SKM-1 (cell line): ENCODE data around the gene DNASE2.
"Not testable (repeated sequence)": the region's sequence is repeated elsewhere in the genome, so short reads cannot be mapped to it uniquely, and the experiment has no call there.

Source experiments
- DNase-seq: peaks from one replicate; lab custom pipeline; 2025; ENCODE audit not compliant: unreplicated experiment; lab: John Stamatoyannopoulos, UW

The DNASE2 gene, protein sequence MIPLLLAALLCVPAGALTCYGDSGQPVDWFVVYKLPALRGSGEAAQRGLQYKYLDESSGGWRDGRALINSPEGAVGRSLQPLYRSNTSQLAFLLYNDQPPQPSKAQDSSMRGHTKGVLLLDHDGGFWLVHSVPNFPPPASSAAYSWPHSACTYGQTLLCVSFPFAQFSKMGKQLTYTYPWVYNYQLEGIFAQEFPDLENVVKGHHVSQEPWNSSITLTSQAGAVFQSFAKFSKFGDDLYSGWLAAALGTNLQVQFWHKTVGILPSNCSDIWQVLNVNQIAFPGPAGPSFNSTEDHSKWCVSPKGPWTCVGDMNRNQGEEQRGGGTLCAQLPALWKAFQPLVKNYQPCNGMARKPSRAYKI

DNA sequence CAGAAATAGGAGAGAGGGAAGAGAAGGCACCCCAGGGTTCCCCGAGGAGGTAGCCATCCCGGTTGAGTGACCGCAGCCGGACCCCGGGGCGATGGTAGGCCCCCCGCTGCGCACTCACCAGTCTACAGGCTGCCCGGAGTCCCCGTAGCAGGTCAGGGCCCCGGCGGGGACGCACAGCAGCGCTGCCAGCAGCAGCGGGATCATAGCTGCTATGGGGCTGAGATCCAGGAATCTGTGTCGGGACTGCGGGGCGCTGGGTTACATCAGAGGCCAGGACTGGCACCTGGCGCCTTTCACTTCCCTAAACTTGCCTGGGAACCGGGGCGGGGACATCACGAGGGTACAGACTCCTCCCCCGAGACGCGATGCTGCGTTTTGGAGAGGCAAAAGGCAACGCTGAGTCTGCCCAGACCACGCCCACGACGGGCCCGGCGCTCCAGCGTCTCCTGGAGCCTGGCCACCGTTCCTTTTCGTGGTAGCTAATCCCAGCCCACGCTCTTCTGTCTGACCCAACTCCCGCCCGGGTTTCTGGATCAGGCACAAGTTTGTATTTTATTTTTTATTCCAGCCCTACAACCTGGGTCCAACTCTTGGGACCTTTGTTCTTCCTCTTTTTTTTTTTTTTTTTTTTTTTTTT lies at the start of gene DNASE2:
Gene DNASE2 (minus strand): TSS at position 278 of the 637 bp plus-strand sequence. CDS start 74 bp downstream, at position 204.
- DNase-seq: peak; percentile 91

DNA sequence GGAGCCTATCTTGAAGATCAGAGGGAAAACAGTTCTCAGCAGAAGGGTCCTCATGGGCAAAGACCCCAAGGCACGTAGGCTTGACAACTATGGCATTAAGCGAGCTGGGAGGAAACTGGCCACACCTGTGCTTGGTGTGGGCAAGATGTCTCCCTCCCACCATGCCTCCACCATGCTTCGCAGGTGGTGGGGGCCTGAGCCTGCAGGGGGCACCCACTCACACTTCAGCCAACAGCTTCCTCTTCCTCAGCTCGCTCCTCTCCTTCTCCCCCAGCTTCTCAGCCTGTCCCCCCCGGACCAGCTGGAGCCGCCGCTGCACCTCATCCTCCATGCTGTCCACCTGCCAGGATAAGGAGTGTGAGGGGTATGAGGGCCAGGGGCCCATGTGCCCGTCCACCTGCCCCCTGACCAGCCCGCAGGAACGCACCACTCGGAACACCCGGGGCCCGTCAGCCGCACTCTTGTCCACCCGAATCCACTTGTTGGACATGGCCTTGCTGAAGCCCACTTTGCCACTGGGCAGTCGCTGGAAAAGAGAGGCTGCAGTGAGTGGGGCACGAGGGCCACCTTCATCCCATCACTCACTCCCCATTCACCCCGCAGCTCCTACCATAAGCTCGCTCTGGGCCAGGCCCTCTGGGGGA lies 48.9 kb upstream of the DNASE2 start:
- no peak for DNase-seq

DNA sequence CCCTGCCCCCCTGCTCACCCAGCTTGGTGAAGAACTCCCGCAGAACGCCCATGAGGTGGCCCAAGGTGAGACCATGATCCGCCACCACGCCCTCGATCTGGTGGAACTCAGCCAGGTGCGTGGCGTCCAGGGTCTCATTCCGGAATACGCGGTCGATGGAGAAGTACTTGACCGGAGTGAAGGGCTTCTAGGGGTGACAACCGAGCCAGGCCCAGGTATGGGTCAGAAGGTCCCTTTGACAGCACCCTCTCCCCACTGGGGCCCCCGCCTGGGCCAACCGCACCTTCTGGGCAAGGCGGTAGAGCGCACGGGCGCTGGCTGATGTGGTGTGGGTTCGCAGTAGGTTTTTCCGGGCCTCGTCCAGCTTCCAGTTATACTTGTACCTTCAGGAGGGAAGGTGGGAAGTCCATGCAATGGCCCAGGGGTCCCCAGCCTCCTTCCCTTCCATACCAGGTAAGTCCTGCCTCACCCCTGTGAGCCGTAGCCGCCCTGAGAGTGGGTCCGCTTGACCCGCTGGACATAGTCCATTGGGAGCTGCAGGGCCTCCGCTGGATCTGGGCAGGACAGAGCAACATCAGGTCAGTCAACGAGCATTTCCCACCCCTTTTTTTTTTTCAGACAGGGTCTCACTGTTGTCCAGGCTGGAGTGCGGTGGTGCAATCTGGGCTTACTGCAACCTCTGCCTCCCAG lies 43.5 kb upstream of the DNASE2 start:
- DNase-seq: no peak

DNA sequence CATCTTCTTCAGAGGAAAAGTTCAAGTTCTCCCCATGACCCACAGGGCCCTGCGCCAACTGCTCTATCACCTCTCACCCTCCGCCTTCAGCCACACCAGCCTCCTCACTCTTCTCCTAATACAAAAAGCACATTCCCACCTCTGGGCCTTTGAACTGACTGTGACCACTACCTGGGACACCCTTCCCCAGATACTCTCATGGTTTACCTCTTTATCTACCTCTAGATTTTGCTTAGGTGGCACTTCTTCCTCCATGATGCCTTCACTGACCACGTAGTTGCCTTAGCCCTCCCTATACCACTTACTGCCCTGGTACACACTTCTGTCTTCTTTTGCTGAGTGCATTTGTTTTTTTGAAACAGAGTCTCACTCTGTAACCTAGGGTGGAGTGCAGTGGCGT lies 41.7 kb upstream of the DNASE2 start:
- no peak for DNase-seq

DNA sequence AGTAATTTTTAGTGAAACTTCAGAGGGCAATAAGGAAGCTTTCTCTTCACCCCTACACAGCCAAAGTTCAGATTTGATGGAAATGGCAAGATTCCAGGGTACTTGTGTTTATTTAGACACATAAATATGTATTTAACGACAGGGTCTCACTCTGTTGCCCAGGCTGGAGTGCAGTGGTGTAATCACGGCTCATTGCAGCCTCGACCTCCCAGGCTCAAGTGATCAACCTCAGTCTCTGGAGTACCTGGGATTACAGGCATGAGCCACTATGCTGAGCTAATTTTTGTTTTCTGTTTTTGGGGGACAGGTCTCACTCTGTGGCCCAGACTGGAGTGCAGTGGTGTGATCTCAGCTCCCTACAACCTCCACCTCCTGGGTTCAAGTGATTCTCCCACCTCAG lies 39.8 kb upstream of the DNASE2 start:
- no peak for DNase-seq

DNA sequence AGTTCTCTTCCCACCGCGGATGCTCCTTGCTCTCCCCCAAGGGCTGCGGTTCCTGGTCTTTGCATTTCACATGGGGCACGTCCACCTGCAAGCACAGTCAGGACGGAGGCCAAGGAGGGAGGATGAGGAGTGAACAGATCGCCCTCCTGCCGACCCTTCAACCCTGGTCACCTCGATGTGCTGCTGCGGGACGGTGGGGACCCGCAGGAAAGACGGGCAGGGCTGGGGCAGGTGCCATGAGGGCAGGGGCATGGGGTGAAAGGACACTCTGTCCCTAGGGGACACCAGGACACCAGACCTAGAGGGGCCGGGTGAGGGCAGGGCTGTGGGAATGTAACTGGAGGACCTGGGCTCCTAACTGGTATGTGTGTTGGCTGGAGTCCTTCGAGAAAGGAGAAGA lies 37.0 kb upstream of the DNASE2 start:
- DNase-seq: no peak

DNA sequence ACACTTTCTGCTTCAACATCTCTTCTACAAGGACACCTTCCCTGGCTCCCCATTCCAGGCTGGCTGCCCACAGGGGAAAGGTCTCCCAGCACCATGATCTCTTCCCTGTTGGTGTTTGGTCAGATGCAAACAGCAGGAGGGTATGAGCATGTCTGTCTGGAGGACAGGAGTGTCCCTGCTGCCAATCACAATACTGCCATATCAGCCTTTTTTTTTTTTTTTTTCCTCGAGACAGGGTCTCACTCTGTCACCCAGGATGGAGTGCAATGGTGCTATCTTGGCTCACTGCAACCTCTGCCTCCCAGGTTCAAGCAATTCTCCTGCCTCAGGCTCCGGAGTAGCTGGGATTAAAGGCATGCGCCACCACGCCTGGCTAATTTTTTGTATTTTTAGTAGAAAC lies 34.6 kb upstream of the DNASE2 start:
- not testable (repeated sequence) for DNase-seq

DNA sequence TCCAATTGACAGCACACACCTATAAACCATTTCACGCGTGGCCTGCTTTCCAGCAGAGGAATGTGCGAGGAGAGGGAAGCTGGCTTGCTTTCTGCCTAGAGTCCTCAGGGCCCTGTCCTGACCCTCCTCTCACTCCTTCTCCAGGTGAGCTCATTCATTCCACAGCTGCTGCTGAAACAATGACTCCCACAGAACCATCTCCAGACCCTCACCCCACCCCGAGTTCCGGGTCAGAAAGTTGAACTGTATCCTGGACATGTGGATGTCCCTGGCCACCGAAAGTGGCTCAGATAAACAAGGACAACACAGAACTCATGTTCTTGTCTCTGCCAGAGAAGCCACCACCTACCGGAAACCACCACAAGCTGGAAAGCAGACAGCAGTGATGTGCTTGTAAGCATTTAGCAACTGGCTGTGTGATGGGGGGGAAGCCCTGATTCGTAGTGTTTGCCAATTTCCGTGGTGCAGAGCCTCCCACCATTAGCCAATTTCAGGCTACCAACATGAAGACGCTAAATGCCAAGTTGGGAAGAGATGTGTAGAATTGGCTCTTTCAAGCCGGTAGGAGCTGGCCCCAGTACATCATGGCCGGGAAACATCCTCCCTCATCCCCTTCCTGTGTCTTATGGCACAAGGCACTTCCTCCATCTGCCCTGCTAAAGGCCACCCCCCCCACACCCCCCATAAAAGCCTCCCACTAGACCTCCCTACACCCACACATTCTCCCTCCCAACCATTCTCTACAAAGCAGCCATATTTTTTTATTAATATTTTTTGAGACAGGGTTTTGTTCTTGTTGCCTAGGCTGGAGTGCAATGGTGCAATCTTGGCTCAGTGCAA lies 32.8 kb upstream of the DNASE2 start:
- peak; percentile 59 for DNase-seq

DNA sequence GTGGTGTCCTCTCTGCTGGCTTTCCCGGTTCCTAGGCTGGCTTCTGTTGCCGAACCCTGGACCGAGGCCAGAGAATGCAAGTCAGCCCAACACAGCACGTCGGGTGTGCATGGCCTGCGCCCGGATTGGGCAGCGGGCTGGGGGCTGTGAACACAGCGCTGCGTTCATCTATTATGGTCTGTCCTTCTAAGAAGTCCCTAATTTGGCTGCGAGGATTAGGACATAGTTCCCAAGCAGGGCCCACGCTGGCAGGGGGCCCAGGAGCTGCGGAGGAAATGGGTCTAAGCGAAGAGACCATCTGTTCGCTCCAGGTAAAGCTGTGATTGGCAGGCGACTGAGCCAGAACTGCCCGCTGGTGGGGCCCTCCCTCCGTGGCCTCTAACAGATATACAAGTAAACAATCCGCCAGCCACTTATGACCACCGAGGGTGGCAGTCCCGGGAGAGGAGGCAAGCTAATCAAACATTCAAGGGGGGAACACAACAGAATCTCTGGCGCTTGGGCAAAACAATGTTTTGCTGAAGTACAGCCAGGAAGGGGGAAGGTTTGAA lies 31.8 kb upstream of the DNASE2 start:
- no peak for DNase-seq

DNA sequence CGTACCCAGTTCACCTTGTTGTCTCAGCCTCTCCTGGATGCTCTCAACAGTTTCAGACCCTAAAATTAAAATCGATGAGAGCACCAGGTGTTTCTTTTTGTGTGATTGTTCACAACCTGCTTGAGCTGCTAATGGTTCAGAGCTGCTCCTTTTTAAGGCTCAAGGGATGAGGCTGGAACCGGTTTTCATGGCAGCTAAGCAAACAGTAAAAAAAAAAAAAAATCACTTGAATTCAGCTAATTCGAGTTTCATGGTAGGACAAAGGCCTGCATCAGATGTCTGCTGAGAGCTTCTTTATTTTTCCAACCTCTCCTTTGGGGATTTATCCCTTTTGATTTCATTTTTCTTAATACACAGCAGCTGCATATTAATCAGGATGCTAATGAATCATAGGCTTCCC lies 31.3 kb upstream of the DNASE2 start:
- no peak for DNase-seq

DNA sequence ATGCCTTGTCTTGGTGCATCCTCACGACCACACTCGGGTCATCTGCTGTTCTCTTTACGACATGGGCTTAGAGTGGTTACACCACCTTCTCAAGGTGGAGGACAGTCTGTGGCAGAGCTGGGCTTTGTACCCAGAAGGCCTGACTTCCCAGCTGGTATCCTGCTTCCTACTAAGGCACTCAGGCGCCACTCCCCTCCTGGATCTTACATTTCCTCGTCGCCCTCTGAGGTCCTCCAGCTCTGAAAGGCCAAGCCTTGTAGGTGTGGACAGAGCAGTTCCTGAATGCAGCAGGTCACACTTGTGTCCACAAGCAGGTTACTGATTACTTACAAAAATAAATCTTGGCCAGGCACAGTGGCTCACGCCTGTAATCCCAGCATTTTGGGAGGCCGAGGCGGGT lies 25.9 kb upstream of the DNASE2 start:
- no peak for DNase-seq

DNA sequence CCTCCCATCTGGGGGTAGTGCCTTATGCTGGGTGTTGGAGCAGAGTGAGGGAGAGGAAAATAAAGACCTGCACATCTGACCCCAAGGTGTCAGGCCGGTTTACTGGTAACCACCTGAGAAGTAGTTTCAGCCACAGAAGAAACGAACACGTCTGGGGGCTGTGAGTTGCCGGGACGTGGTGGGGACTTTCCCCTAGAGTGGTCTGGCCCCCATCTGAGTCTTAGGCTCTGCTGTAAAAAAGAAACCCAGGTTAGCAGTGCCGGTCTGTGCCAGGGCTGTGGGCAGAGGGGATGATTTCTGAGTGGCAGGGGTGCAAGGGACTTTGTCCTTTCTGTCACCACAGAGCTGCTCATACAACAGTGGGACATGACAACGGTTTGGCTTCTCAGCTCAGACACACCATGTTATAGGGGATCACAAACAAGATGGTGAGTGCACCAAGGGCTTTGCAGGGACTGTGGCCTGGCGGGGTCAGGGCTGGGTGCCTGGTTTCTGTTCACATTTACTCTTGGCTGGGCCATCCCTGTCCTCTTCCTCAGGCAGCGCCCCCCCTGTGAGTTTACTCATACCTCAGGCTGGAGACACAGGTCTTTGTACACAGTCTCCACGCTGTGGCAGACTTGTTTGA lies 18.8 kb upstream of the DNASE2 start:
- no peak for DNase-seq

DNA sequence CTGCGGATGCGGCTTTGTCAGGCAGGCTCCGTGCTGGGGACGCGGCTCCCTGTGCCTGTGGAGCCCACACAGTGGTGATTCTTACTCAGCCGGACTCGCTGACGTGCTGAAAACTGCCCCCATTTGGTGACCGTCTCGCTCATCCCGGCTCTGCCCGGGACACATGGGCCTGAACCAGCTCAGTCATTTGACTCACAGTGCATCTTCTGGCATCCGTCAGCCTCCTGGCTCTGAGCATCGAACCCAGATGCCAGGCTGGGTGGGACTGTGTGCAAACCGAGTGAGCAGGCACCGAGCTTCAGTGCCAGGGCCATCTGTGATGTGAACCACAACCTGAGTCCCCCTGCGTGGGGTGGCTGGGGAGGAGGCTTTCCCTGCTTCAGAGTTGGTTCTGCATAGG lies 15.2 kb upstream of the DNASE2 start:
- DNase-seq: no peak

DNA sequence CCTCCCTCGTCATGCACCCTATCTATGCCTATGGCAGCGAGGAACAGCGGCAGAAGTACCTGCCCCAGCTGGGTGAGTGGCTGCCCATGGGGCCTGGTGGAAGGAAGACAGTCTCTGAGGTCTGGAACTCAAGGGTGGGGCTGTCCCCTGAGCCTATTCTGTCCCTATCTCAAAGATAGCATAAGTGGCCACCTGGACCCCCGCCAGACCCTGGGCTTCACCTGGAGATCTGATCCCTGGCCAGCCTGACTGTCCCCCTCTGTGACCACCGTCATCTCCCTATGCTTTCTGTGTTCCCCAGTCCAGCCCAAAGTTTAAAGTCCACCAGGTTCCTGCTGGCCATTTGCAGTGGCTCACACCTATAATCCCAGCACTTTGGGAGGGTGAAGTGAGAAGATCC lies 12.3 kb upstream of the DNASE2 start:
- DNase-seq: no peak

DNA sequence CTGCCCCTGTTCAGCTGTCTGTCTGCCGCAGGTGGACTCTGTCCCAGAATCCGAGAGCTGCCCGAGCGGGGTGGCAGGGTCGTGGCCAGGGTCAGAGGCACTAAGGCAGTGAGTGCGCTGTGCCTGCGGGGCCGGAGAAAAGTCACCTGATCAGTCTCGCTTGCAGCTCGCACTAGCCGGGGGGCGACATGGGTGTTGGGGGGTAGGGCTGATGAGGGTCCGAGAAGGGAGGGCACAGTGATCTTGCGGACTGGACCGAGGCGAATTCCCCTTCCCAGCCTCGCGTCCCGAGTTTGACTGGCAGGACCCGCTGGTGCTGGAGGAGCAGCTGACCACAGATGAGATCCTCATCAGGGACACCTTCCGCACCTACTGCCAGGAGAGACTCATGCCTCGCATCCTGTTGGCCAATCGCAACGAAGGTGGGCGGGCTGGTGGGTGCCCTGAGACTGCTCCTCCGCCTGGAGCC lies 10.3 kb upstream of the DNASE2 start:
- no peak for DNase-seq

DNA sequence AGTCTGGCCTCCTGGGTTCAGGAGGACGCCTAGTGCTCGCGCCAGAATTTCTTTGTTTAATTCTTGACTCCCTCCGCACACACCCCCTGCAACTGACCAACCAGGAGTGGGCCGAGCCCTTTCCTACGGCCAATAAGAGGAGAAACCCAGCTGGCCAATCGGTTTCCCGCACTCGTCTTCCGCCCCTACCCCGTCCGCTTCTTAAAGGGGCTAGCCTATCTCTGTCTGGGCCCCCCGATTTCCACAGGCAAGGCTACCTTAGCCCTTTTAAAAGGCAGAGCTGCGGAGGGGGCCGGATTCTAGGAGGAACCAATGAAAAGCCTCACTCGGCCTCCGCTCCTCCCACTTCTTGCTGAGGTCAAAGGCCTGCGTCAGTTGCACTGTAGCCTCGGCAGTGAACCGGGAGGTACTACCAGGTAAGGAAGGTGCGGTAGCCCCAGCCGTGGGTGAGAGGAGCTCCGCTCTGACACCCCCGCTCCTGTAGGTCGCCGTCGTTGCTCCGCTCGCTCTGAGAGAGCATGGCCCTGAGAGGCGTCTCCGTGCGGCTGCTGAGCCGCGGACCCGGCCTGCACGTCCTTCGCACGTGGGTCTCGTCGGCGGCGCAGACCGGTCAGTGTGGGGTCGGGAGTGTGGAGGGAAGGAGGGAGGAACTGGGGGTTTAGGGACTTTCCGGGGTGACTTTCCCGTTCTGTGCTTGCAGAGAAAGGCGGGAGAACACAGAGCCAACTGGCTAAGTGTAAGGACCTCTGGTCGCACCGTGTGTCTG lies 9.7 kb upstream of the DNASE2 start, which contains the start of gene GCDH:
Gene GCDH (plus strand): TSS at position 374 of the 766 bp plus-strand sequence. CDS start 145 bp downstream, at position 519.
- DNase-seq: peak; percentile 98

DNA sequence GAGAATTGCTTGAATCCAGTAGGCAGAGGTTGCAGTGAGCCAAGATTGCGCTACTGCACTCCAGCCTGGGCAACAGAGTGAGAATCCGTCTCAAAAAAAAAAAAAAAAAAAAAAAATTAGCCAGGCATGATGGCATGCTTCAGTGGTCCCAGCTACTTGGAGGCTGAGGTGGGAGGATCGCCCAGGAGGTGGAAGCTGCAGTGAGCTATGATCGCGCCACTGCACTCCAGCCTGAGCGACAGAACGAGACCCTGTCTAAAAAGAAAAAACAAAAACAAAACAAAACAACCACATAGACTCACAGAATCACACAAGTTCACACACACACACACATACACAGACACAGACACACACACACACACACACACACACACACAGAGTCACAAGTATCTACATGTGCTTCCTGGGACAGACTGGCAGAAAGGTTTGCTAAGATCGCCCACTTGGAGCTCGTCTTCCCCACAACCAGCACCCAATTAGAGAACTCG lies 9.1 kb upstream of the DNASE2 start:
- not testable (repeated sequence) for DNase-seq

DNA sequence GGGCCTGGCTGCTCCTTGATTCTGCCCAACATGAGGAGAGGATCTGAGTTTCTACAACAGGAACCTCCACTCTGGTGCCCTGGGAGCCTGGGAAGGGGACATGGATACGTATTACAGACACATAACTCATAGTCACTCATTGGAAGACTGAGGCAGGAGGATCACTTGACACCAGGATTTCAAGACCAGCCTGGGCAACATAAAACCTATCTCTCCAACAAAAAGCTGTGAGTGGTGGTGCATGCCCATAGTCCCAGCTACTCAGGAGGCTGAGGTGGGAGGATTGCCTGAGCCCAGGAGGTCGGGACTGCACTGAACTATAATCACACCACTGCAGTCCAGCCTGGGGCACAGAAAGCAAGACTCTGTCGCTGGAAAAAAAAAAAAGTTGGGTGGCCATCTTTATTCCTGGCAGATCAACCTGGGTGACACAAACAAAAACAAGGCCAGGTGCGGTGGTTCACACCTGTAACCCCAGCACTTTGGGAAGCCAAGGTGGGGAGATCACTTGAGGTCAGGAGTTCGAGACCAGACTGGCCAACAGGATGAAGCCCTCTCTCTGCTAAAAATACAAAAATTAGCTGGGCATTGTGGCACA lies 6.9 kb upstream of the DNASE2 start:
- DNase-seq: no peak
